GM20000 (cell line): ENCODE results near the gene MUL1.

Experiments
- DNase-seq: peaks from one replicate; pipeline ENCODE4 v3.0.0; 2012; ENCODE audit warnings: low spot score
- CTCF ChIP-seq: IDR thresholded peaks from 2 replicates; pipeline ENCODE4 v1.5.1; 2012; ENCODE audit warnings: mild to moderate bottlenecking, control low read depth; ENCODE audit errors: extremely low read depth, missing control alignments

The MUL1 gene

GRCh38 chr1:20477348-20478056, 30.4 kb downstream of the MUL1 start:
- no peak for DNase-seq
- no peak for TF ChIP-seq CTCF

GRCh38 chr1:20476265-20477038, 31.5 kb downstream of the MUL1 start:
- TF ChIP-seq CTCF, result no peak
- no peak for DNase-seq

DNA sequence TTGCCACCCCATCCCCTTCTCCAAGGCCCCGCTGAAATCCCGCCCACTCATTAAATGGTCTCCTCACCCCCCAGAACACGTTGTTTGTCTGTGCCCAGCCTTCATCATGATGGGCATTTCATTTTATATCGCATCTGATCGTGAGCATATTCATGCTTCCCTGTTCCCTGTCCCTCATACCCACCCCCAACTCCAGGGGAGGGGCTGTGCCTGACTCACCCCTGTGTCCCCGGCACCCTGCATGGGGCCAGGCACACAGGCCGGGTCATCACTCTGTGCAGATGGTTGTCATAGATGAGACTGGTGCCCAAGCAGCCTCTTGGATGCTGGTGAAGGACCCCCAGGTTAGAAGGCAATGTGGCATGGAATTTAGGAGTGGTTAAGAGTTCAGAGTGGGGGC, 33.0 kb downstream of the MUL1 start:
- no peak for DNase-seq
- TF ChIP-seq CTCF, result no peak

DNA sequence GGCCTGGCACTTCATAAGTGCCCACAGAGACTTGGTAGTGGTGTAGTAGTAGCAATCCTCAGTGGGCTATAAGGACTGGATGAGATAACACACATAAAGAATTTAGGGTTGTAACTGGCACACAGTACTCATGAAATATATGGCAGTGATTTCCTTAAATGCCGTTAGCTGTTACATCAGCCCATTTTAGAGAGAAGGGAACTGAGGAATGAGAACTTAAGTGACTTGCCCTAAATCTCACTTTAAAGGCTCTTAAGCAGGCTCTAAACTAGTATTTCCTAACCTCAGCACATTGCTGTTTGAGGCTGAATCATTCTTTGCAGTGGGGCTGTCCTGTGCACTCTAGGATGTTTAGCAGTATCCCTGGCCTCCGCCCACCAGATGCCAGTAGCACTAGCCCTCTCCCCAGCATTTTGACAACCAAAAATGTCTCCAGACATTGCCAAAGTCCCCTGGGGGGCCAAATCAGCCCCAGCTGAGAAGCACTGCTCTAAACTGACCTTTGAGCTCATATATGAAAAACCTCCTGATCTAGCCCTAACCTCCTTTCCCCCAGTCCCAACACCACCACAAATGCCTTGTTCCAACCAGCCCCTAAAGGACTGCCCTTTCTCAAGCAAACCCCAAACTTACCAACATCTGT, 33.5 kb downstream of the MUL1 start:
- no peak for DNase-seq
- TF ChIP-seq CTCF, result no peak

- no peak for TF ChIP-seq CTCF
- DNase-seq, result no peak
Observed at GRCh38 chr1:20473894-20474293, 34.1 kb downstream of the MUL1 start.

DNA sequence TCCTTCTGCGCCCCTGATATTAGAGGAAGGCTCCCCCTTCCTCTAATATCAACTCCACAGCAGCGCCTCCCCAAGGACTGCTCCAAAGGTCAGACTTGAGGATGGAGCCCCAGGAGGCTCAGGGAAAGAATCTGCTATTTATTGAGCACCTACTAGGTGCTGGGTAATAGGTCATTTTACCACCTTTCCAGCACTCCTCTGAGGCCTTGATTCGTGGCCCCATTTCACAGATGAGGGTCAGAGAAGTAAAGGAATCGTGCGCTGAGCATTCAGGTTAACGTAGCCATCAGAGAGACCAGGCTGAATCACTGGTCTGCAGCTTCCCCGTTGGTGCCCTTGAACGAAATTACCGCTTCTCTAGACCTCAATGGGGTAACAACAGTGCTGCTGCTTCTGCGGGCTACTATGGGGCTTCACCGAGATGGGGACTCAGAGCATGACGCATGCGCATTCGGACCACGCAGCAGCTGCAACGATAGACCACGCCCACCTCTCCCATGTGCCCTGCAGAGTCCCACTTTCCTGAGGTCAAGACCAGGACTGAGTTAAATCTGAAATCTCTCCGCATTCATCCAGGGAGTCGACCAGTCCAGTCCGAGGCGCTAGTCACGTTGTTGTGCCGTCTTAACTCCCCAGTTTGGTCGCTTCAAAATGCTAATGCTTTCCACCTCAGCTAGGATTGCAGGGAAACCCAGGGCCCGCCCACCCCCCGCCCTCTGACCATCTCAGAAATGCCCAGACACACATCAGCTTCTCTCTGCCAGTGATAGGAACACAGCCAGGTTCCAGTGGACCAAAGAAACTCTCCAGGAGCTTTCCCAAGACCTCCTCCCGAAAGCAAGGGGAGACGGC, 34.9 kb downstream of the MUL1 start:
- no peak for TF ChIP-seq CTCF
- peak; percentile 73 for DNase-seq
